BLaER1 (cell line): ENCODE data around the gene TBX18.

Experiments used
- H3K27ac ChIP-seq: shearing (Covaris generic); formaldehyde crosslinking; 2 replicates; pipeline ENCODE4 v1.8.1; 2022
- H3K27me3 ChIP-seq: shearing (Covaris generic); formaldehyde crosslinking; 2 replicates; pipeline ENCODE4 v1.8.1; 2022
- H3K36me3 ChIP-seq: shearing (Covaris generic); formaldehyde crosslinking; 2 replicates; pipeline ENCODE4 v1.8.1; 2022
- H3K4me1 ChIP-seq: shearing (Covaris generic); formaldehyde crosslinking; 2 replicates; pipeline ENCODE4 v1.8.1; 2022
- H3K4me2 ChIP-seq: shearing (Covaris generic); formaldehyde crosslinking; 2 replicates; pipeline ENCODE4 v1.8.1; 2022
- H3K4me3 ChIP-seq: shearing (Covaris generic); formaldehyde crosslinking; 2 replicates; pipeline ENCODE4 v1.8.1; 2022
- H3K9ac ChIP-seq: shearing (Covaris generic); formaldehyde crosslinking; 2 replicates; pipeline ENCODE4 v1.8.1; 2022
- H3K9me3 ChIP-seq: shearing (Covaris generic); formaldehyde crosslinking; 2 replicates; pipeline ENCODE4 v1.8.1; 2022
- H4K20me1 ChIP-seq: shearing (Covaris generic); formaldehyde crosslinking; 2 replicates; pipeline ENCODE4 v1.8.1; 2022
- Cebpa-rat ChIP-seq: shearing (Covaris generic); IDR thresholded peaks from 2 replicates; pipeline ENCODE4 v1.8.1; 2022

Gene TBX18

GRCh38 chr6:84681693-84682326, 82.6 kb downstream of the TBX18 start:
- Histone ChIP-seq H3K9ac (no peak overlapping the region), H3K9me3 (no peaks in the 10 kb centered on the region), H3K27ac (no peak overlapping the region), H3K4me2 (no peak overlapping the region), H3K4me1 (no peaks in the 10 kb centered on the region), H3K27me3 (no peaks in the 10 kb centered on the region), H3K4me3 (no peak overlapping the region), H3K36me3 (no peaks in the 10 kb centered on the region), H4K20me1 (no peaks in the 10 kb centered on the region)
- TF ChIP-seq Cebpa-rat, result no peak

GRCh38 chr6:84675651-84676050, 88.7 kb downstream of the TBX18 start:
- Histone ChIP-seq H3K36me3 (no peaks in the 10 kb centered on the region), H3K27me3 (no peaks in the 10 kb centered on the region), H3K27ac (no peak overlapping the region), H3K4me3 (no peak overlapping the region), H3K9ac (no peak overlapping the region), H3K4me1 (no peaks in the 10 kb centered on the region), H4K20me1 (no peaks in the 10 kb centered on the region), H3K4me2 (no peak overlapping the region), H3K9me3 (no peaks in the 10 kb centered on the region)
- no peak for TF ChIP-seq Cebpa-rat

GRCh38 chr6:84674395-84674794, 90.0 kb downstream of the TBX18 start:
- H3K4me2 ChIP-seq, result no peak overlapping the region
- H3K4me3 ChIP-seq, result no peak overlapping the region
- no peaks in the 10 kb centered on the region for H4K20me1 ChIP-seq
- no peaks in the 10 kb centered on the region for H3K36me3 ChIP-seq
- H3K9ac ChIP-seq, result no peak overlapping the region
- H3K27me3 ChIP-seq, result no peaks in the 10 kb centered on the region
- H3K27ac ChIP-seq, result no peak overlapping the region
- H3K9me3 ChIP-seq, result no peaks in the 10 kb centered on the region
- TF ChIP-seq Cebpa-rat, result no peak
- H3K4me1 ChIP-seq, result no peaks in the 10 kb centered on the region

- Histone ChIP-seq H3K9ac (no peak overlapping the region), H3K36me3 (no peaks in the 10 kb centered on the region), H3K4me2 (no peak overlapping the region), H3K27ac (no peak overlapping the region), H3K4me1 (no peaks in the 10 kb centered on the region), H3K27me3 (no peaks in the 10 kb centered on the region), H4K20me1 (no peaks in the 10 kb centered on the region), H3K9me3 (no peaks in the 10 kb centered on the region), H3K4me3 (no peak overlapping the region)
- no peak for TF ChIP-seq Cebpa-rat
Observed at GRCh38 chr6:84671183-84671582, 93.2 kb downstream of the TBX18 start.

GRCh38 chr6:84669945-84670344, 94.5 kb downstream of the TBX18 start:
- Histone ChIP-seq H3K9me3 (no peaks in the 10 kb centered on the region), H3K9ac (no peak overlapping the region), H4K20me1 (no peaks in the 10 kb centered on the region), H3K4me1 (no peaks in the 10 kb centered on the region), H3K36me3 (no peaks in the 10 kb centered on the region), H3K27me3 (no peaks in the 10 kb centered on the region), H3K4me2 (no peak overlapping the region), H3K4me3 (no peak overlapping the region), H3K27ac (no peak overlapping the region)
- TF ChIP-seq Cebpa-rat, result no peak

GRCh38 chr6:84667252-84668213, 96.9 kb downstream of the TBX18 start:
- H3K36me3 ChIP-seq, result no peaks in the 10 kb centered on the region
- no peaks in the 10 kb centered on the region for H3K27me3 ChIP-seq
- H3K9ac ChIP-seq, result no peak overlapping the region
- no peak overlapping the region for H3K4me2 ChIP-seq
- H3K27ac ChIP-seq, result no peak overlapping the region
- H4K20me1 ChIP-seq, result no peaks in the 10 kb centered on the region
- no peak overlapping the region for H3K4me3 ChIP-seq
- no peaks in the 10 kb centered on the region for H3K4me1 ChIP-seq
- no peak for TF ChIP-seq Cebpa-rat
- H3K9me3 ChIP-seq, result no peaks in the 10 kb centered on the region

GRCh38 chr6:84665401-84665800, 99.0 kb downstream of the TBX18 start:
- Histone ChIP-seq H3K27ac (no peak overlapping the region), H4K20me1 (no peaks in the 10 kb centered on the region), H3K4me1 (no peaks in the 10 kb centered on the region), H3K36me3 (no peaks in the 10 kb centered on the region), H3K27me3 (no peaks in the 10 kb centered on the region), H3K9ac (no peak overlapping the region), H3K4me3 (no peak overlapping the region), H3K4me2 (no peak overlapping the region), H3K9me3 (no peaks in the 10 kb centered on the region)
- no peak for TF ChIP-seq Cebpa-rat

- Histone ChIP-seq H3K9ac (no peak overlapping the region), H3K4me1 (no peaks in the 10 kb centered on the region), H3K9me3 (no peaks in the 10 kb centered on the region), H4K20me1 (no peaks in the 10 kb centered on the region), H3K27me3 (no peaks in the 10 kb centered on the region), H3K4me2 (no peak overlapping the region), H3K4me3 (no peak overlapping the region), H3K36me3 (no peaks in the 10 kb centered on the region), H3K27ac (no peak overlapping the region)
- TF ChIP-seq Cebpa-rat, result no peak
Observed at GRCh38 chr6:84663866-84664265, 100.5 kb downstream of the TBX18 start.

GRCh38 chr6:84657486-84657885, 106.9 kb downstream of the TBX18 start:
- Histone ChIP-seq H3K4me3 (no peak overlapping the region), H3K4me1 (no peaks in the 10 kb centered on the region), H3K9me3 (no peaks in the 10 kb centered on the region), H3K4me2 (no peak overlapping the region), H3K9ac (no peak overlapping the region), H3K36me3 (no peaks in the 10 kb centered on the region), H3K27me3 (no peaks in the 10 kb centered on the region), H3K27ac (no peak overlapping the region), H4K20me1 (no peaks in the 10 kb centered on the region)
- TF ChIP-seq Cebpa-rat, result no peak

- Histone ChIP-seq H3K36me3 (no peaks in the 10 kb centered on the region), H3K4me2 (no peak overlapping the region), H3K27ac (no peak overlapping the region), H3K4me3 (no peak overlapping the region), H3K9ac (no peak overlapping the region), H3K27me3 (no peaks in the 10 kb centered on the region), H4K20me1 (no peaks in the 10 kb centered on the region), H3K9me3 (no peaks in the 10 kb centered on the region), H3K4me1 (no peaks in the 10 kb centered on the region)
- TF ChIP-seq Cebpa-rat, result no peak
Observed at GRCh38 chr6:84657025-84657424, 107.4 kb downstream of the TBX18 start.
